Stimulated activated CD4-positive, alpha-beta T cell treated with anti-CD3 and anti-CD28 coated beads, TNF-alpha, amount 100 ng/mL, for 48 hours (primary cell): ENCODE results near the gene SALL3.

ENCODE experiments used
- DNase-seq, 3 donors: peaks; one replicate each; pipeline ENCODE4 v3.0.0-alpha.2; 2020; ENCODE audit warnings: low read depth in 3 of 3

SALL3 gene

DNA sequence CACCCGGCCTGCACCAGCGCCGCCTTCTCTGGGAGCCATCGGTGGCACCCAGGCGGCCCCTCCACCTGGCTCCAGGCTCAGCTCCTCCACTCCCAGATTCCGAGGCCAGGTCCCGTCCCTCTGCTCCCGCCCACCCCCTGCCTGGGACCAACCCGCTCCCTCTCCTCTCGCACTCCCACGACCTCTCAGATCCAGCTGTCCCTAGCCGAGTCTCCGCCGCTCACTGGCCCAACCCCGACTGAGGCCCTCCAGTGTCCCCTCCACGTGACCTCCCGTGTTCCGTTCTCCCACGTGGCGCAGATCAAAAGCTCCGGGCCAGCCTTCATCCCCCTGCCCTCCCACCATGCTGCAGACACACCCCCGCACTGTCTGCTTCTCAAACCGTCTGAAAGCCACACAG is 14.4 kb upstream of the SALL3 start:
- no peak for DNase-seq

DNA sequence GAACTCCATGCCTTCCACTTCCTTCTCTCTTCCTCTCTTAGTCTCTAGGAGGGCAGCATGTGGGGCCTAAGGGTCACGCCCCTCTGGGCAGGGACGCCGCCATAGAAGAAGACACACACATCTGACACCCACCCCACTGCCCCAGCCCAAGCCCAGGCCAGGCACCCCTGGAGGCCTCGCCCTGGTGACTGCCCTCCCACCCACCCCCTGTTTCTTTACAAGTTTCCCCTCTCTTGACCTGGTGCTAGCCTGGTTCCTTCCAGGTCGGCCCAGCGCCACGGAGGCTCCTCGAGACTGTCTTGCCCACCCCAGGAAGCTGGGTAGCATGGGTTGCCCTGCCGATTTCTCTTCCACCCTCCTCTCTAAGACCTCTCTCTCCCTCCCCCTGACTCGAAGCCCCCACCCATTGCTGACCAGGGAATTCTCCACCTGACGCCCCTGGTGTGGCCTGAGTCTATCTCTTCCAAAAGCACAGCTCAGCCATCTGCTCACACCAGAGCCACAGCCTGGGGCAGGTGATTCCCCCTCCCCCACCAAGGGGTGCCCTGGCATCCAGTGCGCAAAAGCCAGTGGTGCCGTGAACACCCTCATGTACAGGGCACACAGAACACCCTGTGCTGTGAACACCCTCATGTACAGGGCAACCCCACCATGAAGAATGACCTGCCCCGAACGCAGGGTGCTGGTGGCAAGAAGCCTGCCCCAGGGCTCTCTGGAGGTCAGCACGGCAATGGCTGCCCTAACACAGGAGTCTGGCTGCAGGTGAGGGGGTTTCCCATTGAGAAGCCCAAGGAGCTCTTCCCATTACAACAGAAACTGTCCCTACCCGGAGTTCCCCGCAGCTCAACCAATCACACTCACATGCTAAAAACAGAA is 13.5 kb upstream of the SALL3 start:
- no peak for DNase-seq

DNA sequence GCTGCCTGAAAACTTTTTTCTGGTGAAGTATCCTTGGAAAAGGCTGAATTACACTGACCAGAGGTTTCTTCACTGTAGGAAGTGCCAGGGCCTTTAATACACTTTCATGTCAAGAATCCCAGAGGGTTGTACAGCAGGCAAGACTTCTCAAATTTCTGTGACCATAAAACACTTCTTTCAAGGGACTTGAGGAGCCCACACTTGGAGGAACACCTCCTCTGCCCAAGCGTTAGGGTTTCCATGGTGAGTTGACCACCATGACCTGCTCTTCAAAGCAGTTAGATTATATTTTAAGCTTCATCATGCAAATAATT is 12.9 kb upstream of the SALL3 start:
- DNase-seq: no peak

DNA sequence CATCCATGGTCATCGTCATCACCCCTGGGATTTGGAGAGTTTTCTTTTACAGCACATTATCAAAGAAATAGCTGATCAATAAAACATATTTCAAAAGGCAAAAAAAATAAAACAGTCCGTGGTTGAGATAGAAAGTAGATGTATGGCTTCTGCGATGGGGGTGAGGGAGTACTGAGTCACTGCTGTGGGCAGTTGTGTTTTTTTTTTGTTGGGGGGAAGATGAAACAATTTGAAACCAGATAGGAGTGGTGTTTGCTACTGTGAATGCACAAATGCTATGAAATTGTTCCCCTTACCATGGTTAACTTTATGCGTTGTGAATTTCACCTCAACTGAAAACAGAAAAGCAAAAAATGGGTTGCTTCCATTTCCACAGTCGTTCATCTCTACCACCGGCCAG is 11.9 kb upstream of the SALL3 start:
- no peak for DNase-seq

DNA sequence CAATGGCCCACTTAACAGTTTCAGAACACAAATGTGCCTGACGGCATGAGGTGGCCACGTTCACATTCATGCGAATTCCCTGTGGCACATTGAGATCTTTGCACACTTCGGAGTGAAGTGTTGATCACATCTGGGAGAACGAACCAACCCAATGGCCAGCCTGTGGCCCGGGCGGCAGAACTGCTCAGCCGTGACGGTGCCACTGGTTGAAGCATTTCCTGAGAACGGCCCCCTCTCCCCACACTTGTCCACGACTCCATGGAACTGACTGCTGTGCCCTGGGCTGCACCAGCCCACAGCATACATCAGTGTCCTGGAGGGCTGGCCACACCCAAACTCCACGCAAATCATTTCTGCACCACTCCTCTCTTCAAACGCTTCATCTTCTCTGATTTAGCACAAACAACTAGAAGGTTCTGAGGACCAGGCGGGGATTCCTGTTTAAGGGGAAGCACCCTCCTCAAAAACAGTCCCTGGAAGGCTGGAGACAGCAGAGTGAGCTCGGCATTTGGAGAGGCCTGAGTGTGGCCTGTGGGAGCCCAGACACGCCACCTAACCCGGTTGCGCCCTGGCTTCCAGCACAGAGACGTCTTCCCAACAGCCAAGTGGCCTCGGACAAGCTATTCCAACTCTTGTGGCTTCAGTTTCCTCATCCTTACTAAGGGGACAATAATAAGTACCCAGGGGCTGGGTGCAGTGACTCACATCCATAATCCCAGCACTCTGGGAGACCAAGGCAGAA is 9.9 kb upstream of the SALL3 start:
- no peak for DNase-seq

DNA sequence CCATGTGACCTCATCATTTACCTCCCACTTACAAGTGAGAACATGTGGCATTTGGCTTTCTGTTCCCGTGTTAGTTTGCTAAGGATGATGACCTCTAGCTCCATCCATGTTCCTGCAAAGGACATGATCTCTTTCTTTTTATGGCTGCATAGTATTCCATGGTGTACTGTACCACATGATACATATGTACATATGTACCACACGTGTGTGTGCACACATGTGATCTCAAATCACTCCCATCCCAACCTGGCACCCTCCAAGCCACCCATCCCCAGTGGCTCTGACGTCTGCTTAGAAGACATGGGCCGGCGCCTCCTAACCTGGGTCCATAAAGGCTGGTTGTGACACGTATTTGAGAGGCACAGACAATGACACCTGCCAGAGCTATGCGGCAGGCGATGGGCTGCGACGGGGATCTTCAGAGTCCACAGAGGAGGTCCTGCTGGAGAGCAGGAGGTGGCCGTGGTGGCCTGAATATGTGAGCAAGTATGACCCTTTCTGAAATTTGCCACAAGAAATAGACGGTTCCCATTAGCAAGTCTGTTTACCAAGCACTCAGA is 8.8 kb upstream of the SALL3 start:
- no peak for DNase-seq

DNA sequence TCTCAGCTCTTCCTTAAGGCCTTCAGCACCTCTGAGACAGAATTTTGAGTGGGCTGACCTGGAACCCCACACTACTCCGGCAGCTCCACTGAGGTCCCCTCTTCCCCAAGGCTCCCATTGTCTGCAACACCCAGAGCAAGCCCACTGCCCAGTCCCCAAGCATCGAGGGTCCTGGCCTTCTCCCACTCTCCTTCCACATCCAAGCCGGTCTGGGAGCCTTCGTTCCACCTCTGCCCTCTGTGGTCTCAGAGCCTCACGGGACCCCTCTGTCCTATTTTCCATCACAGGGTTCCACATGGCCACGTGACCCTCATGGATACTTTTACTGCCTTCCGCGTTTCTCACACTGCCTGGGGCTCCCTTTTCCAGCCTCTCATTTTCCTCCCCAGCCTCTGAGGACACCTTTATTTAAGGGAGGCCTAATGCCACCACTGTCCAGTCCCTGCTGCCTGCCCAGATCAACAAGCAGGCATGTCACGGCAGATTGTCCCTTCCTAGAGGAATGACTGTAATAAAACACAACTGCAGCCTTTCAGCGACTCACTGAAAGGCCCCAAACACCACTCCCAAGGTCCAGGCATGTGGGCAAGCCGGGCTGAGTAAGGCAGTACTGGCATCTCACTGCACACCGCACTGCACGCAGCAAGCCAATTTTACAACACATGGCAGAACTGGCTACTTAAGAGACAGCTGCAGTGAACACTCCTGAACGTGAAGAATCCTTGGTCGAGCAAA is 7.9 kb upstream of the SALL3 start:
- DNase-seq: no peak

DNA sequence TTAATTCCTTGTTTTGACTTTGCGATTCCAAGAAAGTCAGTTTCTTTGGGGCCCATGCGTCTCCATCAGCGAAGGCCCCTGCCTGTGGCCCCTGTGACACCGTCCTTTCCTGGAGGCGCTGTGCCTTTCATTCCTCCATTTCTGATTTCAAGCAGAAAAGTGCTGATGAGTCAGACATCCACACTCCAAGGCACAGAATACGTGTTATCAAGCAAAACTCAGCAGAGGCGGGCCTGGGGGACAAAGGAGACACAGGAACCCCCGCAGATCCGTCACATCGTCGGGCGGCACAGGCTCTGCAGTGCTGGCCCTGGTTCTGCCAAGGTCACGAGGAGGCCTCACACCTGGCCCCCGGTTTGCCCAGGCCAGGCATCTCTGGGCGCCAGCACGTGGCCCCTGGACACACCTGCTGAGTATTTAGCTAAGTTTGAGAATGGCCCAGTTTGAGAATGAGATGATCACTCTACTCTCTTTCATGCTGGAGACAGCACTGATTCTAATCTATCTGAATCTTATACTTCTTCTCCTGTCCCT is 7.2 kb upstream of the SALL3 start:
- no peak for DNase-seq

DNA sequence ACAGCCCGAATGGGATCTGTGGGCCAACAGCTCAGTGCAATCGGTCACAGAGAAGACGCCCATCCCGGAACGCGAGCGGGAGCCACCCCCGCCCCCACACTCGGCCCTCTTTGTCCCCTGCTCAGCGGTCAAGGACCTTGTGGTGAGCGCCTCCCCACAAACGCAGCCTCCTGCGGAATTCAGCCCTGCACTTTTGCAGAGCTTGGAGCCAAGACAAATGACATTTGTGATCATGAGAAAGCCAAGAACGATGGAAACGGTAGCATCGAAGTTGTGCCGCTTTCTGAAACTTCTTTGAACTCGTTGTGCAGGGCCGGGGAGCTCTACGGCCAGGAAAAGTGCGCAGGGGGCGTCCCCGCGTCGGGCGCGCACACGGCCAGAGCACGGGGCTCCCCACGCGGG is 6.7 kb upstream of the SALL3 start:
- DNase-seq: no peak

DNA sequence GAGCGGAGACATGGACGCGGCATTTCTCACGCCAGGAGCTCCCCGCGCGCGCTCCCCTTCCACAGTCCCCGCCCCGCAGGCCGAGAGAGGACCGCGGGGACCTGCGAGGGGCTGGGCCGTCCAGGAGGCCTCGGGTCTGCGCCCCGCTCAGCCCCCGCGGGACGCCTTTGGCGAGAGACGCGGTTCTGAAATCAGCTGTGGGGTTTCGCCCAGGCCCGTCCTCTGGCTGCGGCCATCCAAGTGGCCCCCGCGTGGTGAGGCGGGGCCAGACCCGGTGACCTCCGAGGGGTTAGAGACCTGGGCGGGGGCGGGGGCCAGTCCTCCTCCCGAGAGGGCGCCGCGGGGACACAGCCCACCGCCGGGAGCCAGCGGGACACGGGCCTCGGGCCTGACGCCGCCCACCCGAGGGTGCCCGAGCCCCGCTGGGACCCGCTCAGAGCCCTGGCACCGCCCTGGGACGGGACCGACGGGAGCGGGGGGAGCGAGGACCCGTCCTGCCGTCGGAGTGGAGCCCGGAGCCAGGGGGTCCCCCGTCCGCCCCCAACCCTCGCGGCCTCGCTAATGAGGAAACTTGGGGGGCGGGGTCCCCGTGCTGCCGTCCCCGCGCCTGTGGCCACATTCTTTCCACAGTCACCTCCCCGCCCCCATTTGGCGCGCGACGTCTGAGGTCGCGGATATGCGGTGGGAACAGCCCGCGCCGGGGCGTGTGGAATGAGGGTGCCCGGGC is 6.1 kb upstream of the SALL3 start:
- no peak for DNase-seq

DNA sequence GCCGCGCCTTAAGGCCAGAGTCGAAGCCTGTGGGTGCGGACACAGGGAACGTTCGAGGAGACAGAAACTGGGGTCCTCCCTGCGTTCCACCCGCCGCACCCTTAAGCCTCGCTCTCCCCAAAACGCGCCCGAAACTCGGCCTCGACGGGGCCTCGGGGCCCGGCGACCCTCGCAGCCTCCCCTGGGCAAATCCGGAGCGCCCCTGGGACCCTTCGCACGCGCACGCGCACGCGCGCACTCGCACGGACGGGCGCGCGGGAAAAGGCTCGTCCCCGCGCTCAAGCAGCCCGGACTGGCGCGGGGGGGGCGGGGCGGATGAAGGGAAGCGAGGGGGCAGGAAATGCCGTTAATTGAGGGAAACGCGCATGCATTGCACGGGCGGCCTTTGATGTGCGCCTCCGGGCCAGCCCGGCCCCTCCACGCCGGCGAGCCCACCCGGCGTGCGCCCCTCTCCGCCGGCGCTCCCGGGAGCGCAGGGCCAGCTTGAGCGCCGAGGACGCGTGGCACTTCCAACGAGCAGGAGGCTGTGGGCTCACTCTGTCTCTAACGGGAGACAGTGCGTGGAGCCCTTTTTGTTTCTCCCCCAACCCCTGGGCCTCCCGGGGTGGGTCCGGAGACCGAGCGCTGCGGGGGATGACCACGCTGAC is 5.4 kb upstream of the SALL3 start:
- DNase-seq: no peak

DNA sequence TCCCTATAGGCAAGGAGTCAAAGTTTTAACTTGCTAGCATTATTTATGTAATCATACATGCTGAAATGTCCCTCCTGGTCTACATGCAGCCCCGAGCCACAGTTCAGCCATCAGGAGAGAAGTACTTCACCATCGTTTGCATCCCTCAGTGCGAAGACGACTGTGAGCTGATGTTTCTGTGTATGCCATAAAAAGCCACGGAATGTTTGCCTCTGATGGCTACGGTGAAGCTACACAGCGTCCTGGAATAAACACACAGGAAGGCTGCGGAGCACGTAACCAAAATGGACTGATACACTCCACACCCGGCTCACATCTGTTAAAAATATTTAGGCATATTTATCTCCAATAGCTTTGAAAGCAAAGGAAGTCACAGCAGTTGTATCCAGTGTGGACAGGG is 4.3 kb upstream of the SALL3 start:
- DNase-seq: no peak

DNA sequence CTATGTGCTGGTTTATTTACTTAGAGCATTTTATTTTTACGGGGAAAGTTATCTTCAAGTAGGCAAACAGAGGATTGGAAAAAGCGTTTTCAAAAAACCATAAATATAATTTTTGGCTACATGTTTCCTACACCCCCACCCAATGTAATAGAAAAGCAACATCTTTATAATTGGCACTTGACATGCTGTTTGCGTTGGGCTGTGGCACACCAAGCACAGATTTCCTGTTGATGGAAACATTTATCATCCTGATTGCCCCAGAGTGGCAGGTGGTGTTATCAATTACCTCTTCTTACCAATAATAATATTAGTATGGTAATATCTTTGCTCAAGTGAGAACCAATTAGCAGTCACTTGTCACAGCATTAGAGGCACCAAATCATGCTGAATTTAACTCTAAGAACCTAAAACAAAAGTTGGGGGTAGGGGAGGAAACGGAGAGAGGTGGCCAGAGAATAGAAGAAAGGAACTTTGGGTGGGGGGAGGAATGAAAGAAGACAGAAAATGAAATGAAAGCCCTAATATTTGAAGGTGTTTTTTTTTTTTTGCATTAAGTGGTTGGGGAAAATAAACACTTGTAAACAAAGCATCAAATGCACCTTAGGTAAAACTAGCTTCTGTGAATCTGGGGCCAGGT is 3.8 kb upstream of the SALL3 start:
- DNase-seq: no peak

DNA sequence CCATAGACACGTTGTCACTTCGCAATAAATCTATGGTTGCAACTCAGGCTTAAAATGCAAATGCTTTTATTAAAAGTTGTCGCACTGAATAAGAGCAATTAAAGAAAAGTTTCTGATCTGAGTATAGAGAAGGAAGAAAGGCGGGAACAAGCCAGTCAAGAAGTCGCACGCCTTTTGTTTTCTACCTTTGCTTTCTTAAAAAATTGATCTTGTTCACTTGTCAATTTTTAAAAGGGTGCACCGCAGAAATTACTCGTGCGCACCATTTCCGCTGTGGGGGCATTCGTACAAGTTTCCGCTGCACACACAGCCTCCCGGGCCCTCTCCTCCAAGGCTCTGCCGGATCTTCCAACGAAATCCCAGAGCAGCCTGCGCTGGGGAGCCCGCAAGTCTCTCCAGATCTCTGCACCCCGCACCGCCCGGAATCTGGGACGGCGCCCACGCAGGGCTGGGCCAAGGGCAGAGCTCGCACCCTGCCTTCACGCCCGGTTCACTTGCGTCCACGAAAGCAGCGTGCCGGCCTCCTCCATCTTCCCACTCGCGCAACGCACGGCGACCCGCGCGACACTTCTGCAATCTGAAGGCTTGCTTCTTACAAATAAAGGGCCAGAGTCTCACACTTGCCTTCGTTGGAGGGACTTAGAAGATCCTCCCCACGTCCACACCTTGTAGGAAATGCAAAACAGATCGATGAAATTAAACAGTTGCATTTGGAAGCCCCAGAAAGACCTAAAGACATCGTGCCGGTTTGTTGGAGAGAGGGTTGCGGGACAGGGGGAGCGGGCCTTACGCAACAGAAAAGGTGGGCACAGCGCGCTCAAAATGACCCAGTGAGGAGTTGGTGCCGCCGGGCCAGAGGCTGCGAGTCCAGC is 2.6 kb upstream of the SALL3 start:
- no peak for DNase-seq

DNA sequence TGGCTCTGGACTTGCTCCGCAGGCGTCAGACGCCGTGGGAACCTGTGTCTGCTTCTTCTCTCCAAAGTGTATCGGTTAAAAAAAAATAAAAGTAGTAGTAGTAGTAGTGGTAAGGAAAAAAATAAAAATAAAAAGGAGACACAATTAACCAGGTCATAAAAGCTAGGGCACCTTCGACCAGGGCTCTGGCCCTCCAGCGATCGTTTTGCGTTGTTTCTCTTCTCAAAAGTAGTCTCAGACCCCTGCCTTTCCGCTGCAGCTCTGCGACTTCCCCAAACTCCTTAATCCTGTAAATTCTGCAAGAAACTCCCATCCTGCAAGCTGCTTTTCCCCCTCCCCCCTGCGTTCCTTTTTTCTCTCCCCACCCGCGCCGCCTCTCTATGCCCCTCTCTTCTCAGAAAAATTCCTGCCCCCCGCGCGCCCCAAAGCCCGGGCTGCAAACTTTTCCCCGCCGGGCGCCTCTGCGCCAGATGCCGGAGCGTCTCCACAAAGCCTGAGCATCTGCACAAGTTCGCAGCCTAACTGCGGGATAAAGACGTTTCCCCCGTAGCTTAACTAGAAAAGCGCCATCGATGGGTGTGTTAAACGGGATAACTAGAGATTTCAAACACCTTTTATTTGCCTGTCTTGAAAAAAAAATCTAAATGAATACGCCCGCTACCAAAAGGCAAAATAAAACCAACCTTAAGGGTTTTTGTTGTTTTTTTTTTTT is 1.8 kb upstream of the SALL3 start:
- no peak for DNase-seq

DNA sequence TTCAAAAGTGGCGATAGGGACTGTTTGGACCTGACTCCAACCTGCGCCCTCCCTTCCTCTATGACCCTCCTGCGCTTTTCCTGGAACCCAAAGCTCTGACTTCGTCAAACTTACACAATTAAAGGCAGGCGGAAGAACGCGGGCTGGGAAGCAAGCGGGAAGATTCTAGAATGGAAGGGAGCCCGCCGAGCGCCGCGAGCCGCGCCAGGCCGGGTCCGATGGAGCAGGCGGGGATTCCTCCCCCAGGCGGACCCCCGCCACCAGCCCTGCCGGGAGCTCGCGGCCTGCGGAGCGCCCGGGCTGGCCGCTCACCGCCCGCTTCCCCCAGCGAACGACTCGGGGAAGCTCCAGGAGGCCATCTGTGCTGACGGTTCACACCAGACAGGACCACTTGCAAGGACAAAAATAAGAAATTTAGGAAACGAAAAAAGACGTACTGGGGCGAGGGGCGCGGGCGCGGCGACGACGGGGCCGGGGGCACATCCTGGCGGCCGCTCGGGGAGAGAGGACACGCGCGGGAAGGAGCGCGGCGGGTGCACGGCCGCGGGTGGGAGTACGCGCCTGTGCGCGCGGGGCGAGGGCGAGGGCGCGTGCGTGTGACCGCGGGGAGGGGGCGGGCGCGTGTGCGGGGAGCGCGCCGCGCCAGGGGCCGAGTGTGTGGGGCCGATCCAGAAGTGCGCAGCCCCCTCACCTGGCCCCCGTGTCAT is 1.1 kb upstream of the SALL3 start:
- DNase-seq: no peak

DNA sequence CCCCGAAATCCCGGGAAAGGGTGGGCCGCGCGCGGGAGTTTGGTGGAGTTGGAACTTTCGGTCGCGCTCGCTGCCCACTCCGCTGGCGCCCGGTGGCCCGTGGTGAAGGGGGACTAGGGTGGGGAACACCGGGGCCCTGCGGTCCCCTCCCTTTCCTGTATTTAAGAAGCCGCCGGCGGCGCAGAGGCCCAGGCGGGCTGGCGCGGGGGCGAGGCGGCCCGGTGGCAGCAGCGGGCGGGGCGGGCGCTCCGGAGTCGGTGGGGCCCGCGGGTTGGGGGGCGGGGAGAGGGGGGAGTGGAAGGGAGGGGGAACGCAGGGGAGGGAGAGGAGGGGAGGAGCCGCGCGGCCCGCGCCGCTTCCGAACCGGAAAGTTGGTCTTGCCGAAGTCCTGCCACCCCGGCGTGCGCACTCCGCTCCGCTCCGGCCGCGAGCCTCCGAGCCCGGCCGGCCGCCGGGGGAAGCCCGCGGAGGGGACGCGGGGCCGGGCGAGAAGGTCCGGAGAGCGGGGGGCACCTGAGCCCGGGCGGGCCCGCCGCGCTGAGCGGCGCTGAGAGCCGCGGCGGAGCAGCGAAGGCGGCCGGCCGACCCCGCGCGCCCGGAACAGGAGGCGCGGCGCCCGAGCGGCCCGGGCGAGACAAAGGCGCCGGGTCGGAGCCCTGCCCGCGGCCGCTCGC is 425 bp upstream of the SALL3 start:
- DNase-seq: no peak
